Measurements from ENCODE around the gene CRTAP. TPM values are rescaled to one million over a fixed set of nuclear protein-coding genes. Genes with fewer than 3 reads are reported as not detected.
"Not testable (repeated sequence)": the region's sequence is repeated elsewhere in the genome, so short reads cannot be mapped to it uniquely, and the experiment has no call there.

CRTAP gene
- total and polyA plus RNA-seq, 2 donors, result 185 to 333 TPM

DNA sequence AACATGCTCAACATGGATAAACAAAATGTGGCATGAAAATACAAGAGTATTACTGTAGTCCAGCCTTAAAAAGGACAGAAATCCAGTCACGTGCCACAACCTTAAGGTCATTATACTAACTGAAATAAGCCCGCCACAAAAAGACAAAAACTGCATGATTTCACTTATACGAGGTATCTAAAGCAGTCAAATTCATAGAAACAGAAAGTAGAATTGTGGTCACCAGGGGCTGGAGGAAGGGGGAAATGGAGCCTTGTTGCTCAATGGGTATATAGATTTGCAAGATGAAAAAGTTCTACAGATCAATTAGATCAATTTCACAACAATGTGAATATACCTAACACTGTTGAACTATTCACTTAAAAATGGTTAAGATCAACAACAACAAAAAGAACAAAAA, 24.3 kb upstream of the CRTAP start:
- peaks cover 2% of the 10 kb centered on the region for H3K36me3 ChIP-seq (ENCODE audit: insufficient read depth)
- H3K4me1 ChIP-seq (ENCODE audit: insufficient read depth), result peaks cover 1% of the 10 kb centered on the region
- no peak overlapping the region for H3K27ac ChIP-seq (ENCODE audit: low read depth)
- no peak overlapping the region for H3K4me3 ChIP-seq (ENCODE audit: low read depth, low read length)
- no peak for DNase-seq (ENCODE audit: extremely low spot score)
- WGBS, result 90% methylated on average over 3 of the region's 3 CpGs

DNA sequence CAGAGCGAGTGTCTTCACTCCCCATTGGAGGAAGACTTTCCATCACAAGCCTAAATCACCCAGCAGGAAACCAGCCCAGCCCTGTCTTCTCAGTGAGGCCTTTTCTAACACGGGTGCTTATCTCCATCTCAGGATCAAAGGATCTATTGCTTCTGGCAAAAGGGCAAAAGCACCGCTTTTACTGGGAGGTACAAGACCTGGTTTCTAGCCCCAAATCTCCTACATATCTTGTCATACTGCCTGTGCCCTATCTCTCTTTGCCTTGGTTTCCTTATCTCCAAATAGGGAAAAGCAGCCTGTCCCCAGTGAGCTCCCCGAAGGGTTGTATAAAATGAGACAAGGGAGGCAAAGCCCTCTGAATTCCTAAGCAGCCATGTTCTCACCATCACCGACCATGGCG, 22.1 kb upstream of the CRTAP start:
- 69% methylated on average over 6 of the region's 6 CpGs for WGBS
- Histone ChIP-seq H3K27ac (ENCODE audit: low read depth) (no peak overlapping the region), H3K36me3 (ENCODE audit: insufficient read depth) (peaks cover 2% of the 10 kb centered on the region), H3K4me1 (ENCODE audit: insufficient read depth) (peaks cover 1% of the 10 kb centered on the region), H3K4me3 (ENCODE audit: low read depth, low read length) (no peak overlapping the region)
- no peak for DNase-seq (ENCODE audit: extremely low spot score)

DNA sequence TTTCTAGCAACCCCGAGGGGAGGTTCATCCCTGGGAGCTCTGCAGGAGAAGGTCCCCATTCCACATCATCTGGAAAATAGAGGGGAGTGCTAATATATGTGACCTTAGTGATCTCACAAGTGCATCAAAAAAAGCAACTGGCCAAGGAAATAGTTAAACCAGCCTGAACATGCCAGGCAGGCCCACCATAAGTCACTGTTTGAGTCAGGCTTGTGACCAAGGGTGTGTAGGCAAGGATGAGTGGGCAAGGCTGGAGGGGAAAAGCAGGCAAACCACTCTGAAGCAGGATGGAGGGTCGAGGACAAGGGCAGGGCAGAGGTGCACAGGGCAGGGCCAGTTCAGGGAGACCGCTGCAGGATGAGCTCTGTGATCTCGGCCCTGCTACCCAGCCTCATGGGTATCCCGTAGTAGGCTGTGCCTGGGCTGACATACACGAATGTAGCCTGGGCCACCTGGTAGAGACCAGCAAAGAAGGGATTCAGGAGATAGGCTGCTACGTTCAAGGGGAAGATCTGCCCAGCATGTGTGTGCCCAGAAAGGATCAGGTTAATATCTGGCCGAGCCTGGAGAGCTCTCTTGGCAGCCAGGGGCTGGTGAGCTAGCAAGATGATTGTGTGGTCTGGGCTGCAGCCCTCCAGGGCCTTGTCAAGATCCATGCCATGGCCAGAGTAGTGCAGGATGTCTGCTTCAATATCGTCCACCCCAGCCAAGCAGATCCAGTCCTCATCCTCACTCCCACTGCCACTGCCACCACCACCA, 21.1 kb upstream of the CRTAP start:
- H3K27ac ChIP-seq (ENCODE audit: low read depth), result no peak overlapping the region
- no peak for DNase-seq (ENCODE audit: extremely low spot score)
- 87% methylated on average over 9 of the region's 9 CpGs for WGBS
- no peak overlapping the region for H3K4me3 ChIP-seq (ENCODE audit: low read depth, low read length)
- no peaks in the 10 kb centered on the region for H3K4me1 ChIP-seq (ENCODE audit: insufficient read depth)
- peaks cover 2% of the 10 kb centered on the region for H3K36me3 ChIP-seq (ENCODE audit: insufficient read depth)

DNA sequence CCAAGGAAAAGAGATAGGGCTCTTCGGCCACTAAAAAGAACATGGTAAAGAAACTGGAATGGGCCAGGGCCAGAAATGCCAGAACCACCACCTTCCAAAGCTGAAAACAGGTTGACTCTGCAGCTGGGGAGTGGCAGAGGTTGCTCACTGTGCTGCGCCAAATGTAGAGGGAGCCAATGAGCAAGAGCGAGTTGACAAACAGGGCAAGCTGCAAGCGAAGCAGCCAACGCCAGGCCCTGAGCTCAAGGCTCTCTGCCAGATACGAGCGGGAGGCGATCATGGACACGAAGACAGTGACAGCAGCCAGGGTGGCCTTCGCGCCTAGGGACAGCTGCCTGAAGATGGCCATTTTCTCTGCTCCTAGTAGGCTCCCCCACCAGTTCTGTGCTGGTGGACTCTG, 20.0 kb upstream of the CRTAP start:
- H3K4me1 ChIP-seq (ENCODE audit: insufficient read depth), result no peaks in the 10 kb centered on the region
- WGBS, result 94% methylated on average over 11 of the region's 11 CpGs
- H3K27ac ChIP-seq (ENCODE audit: low read depth), result no peak overlapping the region
- no peak overlapping the region for H3K4me3 ChIP-seq (ENCODE audit: low read depth, low read length)
- DNase-seq (ENCODE audit: extremely low spot score), result no peak
- H3K36me3 ChIP-seq (ENCODE audit: insufficient read depth), result peaks cover 2% of the 10 kb centered on the region

DNA sequence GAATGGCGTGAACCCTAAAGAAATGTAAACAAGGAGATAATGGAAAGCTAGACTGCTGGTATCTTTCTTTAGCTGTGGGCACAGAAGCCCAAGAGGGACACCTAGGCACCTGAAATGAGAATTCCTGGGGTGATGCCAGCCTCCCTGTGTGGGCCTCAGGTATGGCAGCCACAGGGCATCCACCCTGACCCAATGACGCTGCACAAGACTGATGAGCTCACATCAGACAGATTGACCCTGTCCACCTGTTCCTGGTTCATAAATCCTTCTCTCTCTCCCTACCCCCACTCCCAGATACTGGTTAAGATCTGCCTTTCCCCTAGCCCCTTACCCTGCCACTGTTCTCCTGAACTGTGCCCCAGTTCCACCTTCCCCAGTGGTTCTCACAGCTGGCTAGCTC, 18.4 kb upstream of the CRTAP start:
- Histone ChIP-seq H3K36me3 (ENCODE audit: insufficient read depth) (peaks cover 2% of the 10 kb centered on the region), H3K4me1 (ENCODE audit: insufficient read depth) (no peaks in the 10 kb centered on the region), H3K4me3 (ENCODE audit: low read depth, low read length) (peak overlapping the region; percentile 90), H3K27ac (ENCODE audit: low read depth) (no peak overlapping the region)
- 87% methylated on average over 2 of the region's 2 CpGs for WGBS
- no peak for DNase-seq (ENCODE audit: extremely low spot score)

DNA sequence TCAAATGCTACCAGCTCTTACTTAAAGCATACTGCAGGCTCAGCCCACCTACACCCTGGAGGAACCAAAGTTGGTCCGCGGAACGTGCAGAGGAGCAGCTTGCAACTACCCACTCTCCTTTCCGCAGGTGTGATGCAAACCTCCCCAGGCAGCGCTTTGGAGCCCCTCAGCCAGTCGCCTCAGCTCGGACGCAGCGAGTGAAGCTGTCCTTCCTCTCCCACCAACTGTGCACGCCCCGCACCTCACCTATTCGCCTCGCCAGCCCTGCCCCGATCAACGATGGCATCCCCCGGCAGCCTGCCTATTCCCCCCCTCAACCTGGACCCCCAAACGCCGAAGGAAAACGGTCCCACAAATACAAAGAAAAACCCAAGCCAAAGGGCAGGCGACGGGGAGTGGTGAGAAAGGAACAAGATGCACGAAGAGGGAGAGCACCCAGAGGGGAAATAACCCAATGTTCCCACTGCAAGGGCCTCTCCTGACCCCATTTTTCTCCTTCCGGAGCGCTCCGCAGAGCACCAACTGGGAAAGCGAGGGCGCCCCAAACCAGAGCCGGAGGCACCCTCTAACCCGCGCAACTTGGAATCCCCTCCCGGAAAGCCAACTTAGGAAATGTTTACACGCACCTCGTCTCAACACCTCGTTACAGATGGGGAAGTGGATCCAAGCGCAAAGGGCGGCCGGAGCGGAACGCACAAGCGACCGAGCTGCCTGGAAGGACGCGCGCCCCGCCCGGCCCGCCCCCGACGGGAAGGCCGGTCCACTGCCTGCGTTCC, 17.5 kb upstream of the CRTAP start:
- H3K27ac ChIP-seq (ENCODE audit: low read depth), result peak overlapping the region; percentile 77
- peak overlapping the region; percentile 90 for H3K4me3 ChIP-seq (ENCODE audit: low read depth, low read length)
- under 1% methylated on average over 51 of the region's 51 CpGs for WGBS
- no peak for DNase-seq (ENCODE audit: extremely low spot score)
- H3K36me3 ChIP-seq (ENCODE audit: insufficient read depth), result peaks cover 2% of the 10 kb centered on the region
- H3K4me1 ChIP-seq (ENCODE audit: insufficient read depth), result no peaks in the 10 kb centered on the region

DNA sequence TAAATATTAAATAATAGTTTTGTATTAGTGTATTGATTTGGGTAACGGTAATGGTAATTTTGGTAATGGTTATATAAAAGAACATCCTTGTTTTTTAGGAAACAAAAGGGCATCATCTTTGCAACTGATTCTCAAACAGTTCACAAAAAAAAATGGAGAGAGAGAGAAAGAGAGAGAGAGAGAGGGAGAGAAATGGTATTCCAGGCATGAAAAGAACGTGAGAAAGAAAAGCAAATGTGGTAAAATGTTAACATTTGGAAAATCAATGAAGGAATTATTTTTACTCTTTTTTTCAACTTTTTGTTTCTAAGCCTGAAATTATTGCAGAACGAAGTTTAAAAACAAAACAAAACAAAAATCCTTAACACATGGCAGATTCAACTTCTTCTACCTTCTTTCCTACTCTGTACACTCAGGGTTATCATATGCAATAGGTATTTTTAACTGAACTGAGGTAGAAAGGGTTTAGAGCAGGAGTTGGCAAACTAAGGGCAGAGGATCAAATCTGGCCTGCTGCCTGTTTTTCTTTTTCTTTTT, 14.6 kb upstream of the CRTAP start:
- Histone ChIP-seq H3K4me3 (ENCODE audit: low read depth, low read length) (no peak overlapping the region), H3K27ac (ENCODE audit: low read depth) (no peak overlapping the region), H3K4me1 (ENCODE audit: insufficient read depth) (no peaks in the 10 kb centered on the region), H3K36me3 (ENCODE audit: insufficient read depth) (no peaks in the 10 kb centered on the region)
- no peak for DNase-seq (ENCODE audit: extremely low spot score)
- 72% methylated on average over 3 of the region's 3 CpGs for WGBS

DNA sequence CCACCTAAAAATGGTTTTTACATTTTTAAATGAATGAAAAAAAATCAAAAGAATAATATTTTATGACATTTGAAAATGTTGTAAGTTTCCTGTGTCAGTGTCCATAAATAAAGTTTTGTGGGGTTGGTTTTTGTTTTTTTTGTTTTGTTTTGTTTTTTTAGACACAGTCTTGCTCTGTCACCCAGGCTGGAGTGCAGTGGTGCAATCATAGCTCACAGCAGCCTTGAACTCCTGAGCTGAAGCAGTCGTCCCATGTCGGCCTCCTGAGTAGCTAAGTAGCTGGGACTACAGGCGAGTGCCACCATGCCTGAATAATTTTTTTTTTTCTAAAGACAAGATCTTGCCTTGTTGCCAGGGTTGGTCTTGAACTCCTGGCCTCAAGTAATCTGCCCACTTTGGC, 14.1 kb upstream of the CRTAP start:
- Histone ChIP-seq H3K36me3 (ENCODE audit: insufficient read depth) (no peaks in the 10 kb centered on the region), H3K4me1 (ENCODE audit: insufficient read depth) (no peaks in the 10 kb centered on the region), H3K27ac (ENCODE audit: low read depth) (no peak overlapping the region), H3K4me3 (ENCODE audit: low read depth, low read length) (no peak overlapping the region)
- DNase-seq (ENCODE audit: extremely low spot score), result no peak
- 91% methylated on average over 3 of the region's 3 CpGs for WGBS

DNA sequence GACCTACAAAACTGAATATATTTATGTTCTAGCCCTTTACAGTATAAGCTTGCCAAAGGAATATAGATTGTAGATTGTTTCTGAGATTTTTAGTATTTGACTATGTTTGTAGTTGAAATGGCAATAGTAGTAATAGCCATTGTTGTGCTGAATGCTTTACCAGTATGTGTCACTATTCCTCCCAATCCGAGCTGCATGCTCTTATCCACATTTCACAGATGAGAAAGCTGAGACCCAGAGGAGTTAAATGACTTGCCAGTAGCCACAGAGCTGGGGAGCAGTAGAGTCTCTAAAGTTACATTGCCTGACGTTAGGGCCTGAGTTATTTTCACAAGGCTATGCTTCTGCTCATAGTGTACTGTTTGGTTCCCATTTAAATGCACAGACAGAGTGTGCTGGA, 13.6 kb upstream of the CRTAP start:
- no peaks in the 10 kb centered on the region for H3K36me3 ChIP-seq (ENCODE audit: insufficient read depth)
- WGBS, result 59% methylated on average over 2 of the region's 2 CpGs
- H3K4me3 ChIP-seq (ENCODE audit: low read depth, low read length), result no peak overlapping the region
- H3K4me1 ChIP-seq (ENCODE audit: insufficient read depth), result no peaks in the 10 kb centered on the region
- no peak overlapping the region for H3K27ac ChIP-seq (ENCODE audit: low read depth)
- DNase-seq (ENCODE audit: extremely low spot score), result no peak

DNA sequence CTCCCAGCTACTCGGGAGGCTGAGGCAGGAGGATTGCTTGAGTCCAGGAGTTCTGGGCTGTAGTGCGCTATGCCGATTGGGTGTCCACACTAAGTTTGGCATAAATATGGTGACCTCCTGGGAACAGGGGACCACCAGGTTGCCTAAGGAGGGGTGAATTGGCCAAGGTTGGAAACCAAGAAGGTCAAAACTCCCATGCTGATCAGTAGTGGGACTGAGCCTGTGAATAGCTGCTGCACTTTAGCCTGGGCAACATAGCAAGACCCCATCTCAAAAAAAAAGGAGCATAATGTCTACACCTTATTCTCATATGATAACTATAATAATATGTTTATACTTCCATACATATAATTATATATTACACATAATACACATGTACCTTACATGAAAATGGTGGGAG, 10.8 kb upstream of the CRTAP start:
- WGBS, result 96% methylated on average over 3 of the region's 3 CpGs

DNA sequence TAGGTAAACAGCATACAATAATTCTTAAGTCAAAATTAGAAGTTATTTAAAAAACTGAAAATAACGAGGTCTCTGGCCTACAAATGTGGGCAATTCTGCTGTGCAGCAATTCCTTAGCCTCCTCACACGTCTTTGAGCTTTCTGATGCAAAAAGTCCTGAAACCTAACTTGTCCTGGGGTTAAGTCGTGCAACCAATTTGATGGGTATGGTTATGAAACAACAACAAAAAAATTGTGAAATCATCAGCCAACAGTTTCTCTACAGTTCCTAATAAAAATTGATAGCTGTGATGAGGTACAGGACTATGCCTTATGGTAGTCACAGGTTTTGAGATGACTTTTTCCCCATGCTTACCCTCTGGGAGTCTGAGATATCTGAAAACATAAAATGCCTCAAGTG, 10.3 kb upstream of the CRTAP start:
- 87% methylated on average over 3 of the region's 3 CpGs for WGBS
- DNase-seq (ENCODE audit: extremely low spot score), result no peak
- no peaks in the 10 kb centered on the region for H3K4me1 ChIP-seq (ENCODE audit: insufficient read depth)
- H3K27ac ChIP-seq (ENCODE audit: low read depth), result no peak overlapping the region
- no peaks in the 10 kb centered on the region for H3K36me3 ChIP-seq (ENCODE audit: insufficient read depth)
- H3K4me3 ChIP-seq (ENCODE audit: low read depth, low read length), result no peak overlapping the region

More for the DNA sequence above, 10.8 kb upstream of the CRTAP start:
- Histone ChIP-seq H3K4me3 (ENCODE audit: low read depth, low read length) (no peak overlapping the region), H3K4me1 (ENCODE audit: insufficient read depth) (no peaks in the 10 kb centered on the region), H3K36me3 (ENCODE audit: insufficient read depth) (no peaks in the 10 kb centered on the region), H3K27ac (ENCODE audit: low read depth) (no peak overlapping the region)
- no peak for DNase-seq (ENCODE audit: extremely low spot score)

DNA sequence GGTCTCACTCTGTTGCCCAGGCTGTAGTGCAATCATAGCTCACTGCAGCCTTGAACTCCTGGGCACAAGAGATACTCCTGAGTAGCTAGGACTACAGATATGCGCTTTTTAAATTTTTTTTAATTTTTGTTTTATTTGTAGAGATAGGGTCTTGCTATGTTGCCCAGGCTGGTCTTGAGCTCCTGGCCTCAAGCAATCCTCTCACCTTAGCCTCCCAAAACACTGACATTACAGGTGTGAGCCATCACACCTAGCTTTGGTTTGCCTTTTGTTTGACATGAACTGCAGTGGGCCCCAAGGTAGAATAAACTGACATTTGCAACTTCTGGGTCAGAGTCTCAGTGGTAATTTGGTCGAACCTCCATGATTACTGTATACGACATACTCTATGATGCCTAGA, 9.0 kb upstream of the CRTAP start:
- no peaks in the 10 kb centered on the region for H3K36me3 ChIP-seq (ENCODE audit: insufficient read depth)
- no peak overlapping the region for H3K27ac ChIP-seq (ENCODE audit: low read depth)
- H3K4me3 ChIP-seq (ENCODE audit: low read depth, low read length), result no peak overlapping the region
- 89% methylated on average over 3 of the region's 3 CpGs for WGBS
- H3K4me1 ChIP-seq (ENCODE audit: insufficient read depth), result no peaks in the 10 kb centered on the region
- DNase-seq (ENCODE audit: extremely low spot score), result no peak

DNA sequence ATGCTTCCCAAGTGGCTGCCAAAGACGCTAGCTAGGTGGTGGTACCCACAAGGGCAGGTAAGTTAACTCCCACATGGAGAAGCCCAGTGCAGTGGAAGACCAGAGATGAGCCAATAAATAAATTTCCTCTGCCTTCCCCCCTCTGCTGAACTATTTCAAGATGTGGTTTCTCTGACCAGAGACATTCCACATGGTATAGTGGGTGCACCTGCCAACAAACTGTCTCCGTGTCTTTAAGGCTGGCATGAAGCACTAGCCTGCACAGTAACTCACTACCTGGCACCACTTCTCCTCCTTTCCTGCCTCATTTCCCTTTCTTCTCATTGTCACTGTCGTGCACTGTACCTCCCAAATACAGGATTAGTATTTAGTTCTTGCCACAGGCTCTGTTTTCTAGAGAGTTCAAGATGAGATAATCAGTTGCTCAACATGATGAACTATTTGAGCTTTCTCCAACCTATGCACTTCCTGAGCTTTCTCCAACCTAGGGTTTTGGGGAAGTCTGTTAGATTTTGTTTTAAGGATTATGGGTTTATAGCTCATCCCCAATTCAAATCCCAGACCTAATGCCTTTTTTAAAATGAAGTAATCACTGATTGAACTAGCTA, 8.4 kb upstream of the CRTAP start:
- 71% methylated on average over 3 of the region's 3 CpGs for WGBS
- H3K27ac ChIP-seq (ENCODE audit: low read depth), result no peak overlapping the region
- no peak overlapping the region for H3K4me3 ChIP-seq (ENCODE audit: low read depth, low read length)
- no peaks in the 10 kb centered on the region for H3K4me1 ChIP-seq (ENCODE audit: insufficient read depth)
- no peaks in the 10 kb centered on the region for H3K36me3 ChIP-seq (ENCODE audit: insufficient read depth)
- DNase-seq (ENCODE audit: extremely low spot score), result no peak

DNA sequence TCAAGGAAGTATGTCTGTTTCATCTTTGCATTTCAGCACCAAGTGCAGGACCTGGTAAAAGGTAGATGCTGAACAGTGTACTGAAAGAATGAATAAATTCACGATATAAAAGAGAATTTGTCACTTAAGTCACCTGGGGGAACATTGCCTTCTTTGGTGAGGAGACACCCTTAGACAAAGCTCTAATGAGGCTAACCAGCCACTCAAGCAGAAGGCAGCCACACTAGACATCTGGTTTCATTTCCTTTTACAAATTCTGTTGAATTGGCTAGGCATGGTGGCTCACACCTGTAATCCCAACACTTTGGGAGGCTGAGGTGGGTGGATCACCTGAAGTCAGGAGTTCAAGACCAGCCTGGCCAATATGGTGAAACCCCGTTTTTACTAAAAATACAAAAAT, 7.0 kb upstream of the CRTAP start:
- not testable (repeated sequence) for H3K4me3 ChIP-seq (ENCODE audit: low read depth, low read length)

More for the DNA sequence above, 7.0 kb upstream of the CRTAP start:
- not testable (repeated sequence) for H3K36me3 ChIP-seq (ENCODE audit: insufficient read depth); DNase-seq (ENCODE audit: extremely low spot score); H3K27ac ChIP-seq (ENCODE audit: low read depth); H3K4me1 ChIP-seq (ENCODE audit: insufficient read depth)
- WGBS, result 92% methylated on average over 2 of the region's 2 CpGs
